Hepatocyte (in vitro differentiated cells): ENCODE results near the gene ACP5. TPM values are rescaled to one million over a fixed set of nuclear protein-coding genes. Genes with fewer than 3 reads are reported as not detected.

Experiments used
- DNase-seq: peaks from one replicate; pipeline ENCODE4 v3.0.0-alpha.2; 2016; ENCODE audit warnings: low spot score
- H2AFZ ChIP-seq: fragments of 200-600 bp; sonication (generic); 2 replicates; pipeline ENCODE4 v1.6.0; 2016; ENCODE audit warnings: antibody characterized with exemption, mild to moderate bottlenecking
- H3K27ac ChIP-seq: fragments of 200-600 bp; sonication (generic); 2 replicates; pipeline ENCODE4 v1.5.1; 2016; ENCODE audit warnings: mild to moderate bottlenecking
- H3K27me3 ChIP-seq: fragments of 200-600 bp; sonication (generic); 2 replicates; pipeline ENCODE4 v1.6.1; 2016
- H3K36me3 ChIP-seq: fragments of 200-600 bp; sonication (generic); replicated peaks from 2 replicates; pipeline ENCODE4 v1.5.1; 2016; ENCODE audit warnings: low read depth; ENCODE audit not compliant: insufficient read depth
- H3K4me1 ChIP-seq: fragments of 200-600 bp; sonication (generic); 2 replicates; pipeline ENCODE4 v1.5.1; 2016; ENCODE audit warnings: mild to moderate bottlenecking, moderate library complexity; ENCODE audit not compliant: insufficient read depth
- H3K4me2 ChIP-seq: fragments of 200-600 bp; sonication (generic); 2 replicates; pipeline ENCODE4 v1.6.0; 2016
- H3K4me3 ChIP-seq: fragments of 200-600 bp; sonication (generic); 2 replicates; pipeline ENCODE4 v1.5.1; 2016; ENCODE audit warnings: mild to moderate bottlenecking
- H3K79me2 ChIP-seq: fragments of 200-600 bp; sonication (generic); 2 replicates; pipeline ENCODE4 v1.6.0; 2017; ENCODE audit warnings: mild to moderate bottlenecking
- H3K9me2 ChIP-seq: fragments of 200-600 bp; sonication (generic); replicated peaks from 2 replicates; pipeline ENCODE4 v1.6.0; 2017; ENCODE audit warnings: mild to moderate bottlenecking; ENCODE audit not compliant: insufficient read depth
- H3K9me3 ChIP-seq: fragments of 200-600 bp; sonication (generic); 2 replicates; pipeline ENCODE4 v1.5.1; 2016; ENCODE audit warnings: low read depth, mild to moderate bottlenecking
- H4K20me1 ChIP-seq: fragments of 200-600 bp; sonication (generic); 2 replicates; pipeline ENCODE4 v1.6.0; 2016; ENCODE audit warnings: mild to moderate bottlenecking; ENCODE audit not compliant: insufficient read depth, poor library complexity, severe bottlenecking
- EZH2 ChIP-seq: fragments of 200-600 bp; sonication (generic); IDR thresholded peaks from 2 replicates; pipeline ENCODE4 v1.6.1; 2016; ENCODE audit warnings: antibody characterized with exemption, mild to moderate bottlenecking, borderline replicate concordance
- EZH2phosphoT487 ChIP-seq: fragments of 200-600 bp; sonication (generic); IDR thresholded peaks from one replicate; pipeline ENCODE4 v1.6.1; 2018; ENCODE audit warnings: antibody characterized with exemption, mild to moderate bottlenecking, low read depth, moderate library complexity; ENCODE audit not compliant: unreplicated experiment, severe bottlenecking
- WGBS: methylation state at CpG from one replicate; pipeline ENCODE4 v1.1.6; 2016; ENCODE audit warnings: low lambda C conversion rate; ENCODE audit errors: missing lambda C conversion rate; 5-methylcytosine and 5-hydroxymethylcytosine counted together
- polyA plus RNA-seq: library from polyadenylated mRNA; unstranded; fragments of >200 nt; fragmentation: Nextera tagmentation; extraction: Ambion mirVana; gene quantifications from 2 replicates; pipeline ENCODE4 v1.2.1, GENCODE V29; 2016
- total RNA-seq: library from RNA; depleted of rRNA; stranded (reverse); fragments of >200 nt; gene quantifications from 2 replicates; pipeline ENCODE4 v1.2.3, GENCODE V29; 2014
- TF ChIP-seq, protein P1 (sequence below): fragments of 200-600 bp; sonication (generic); IDR thresholded peaks from 2 replicates; pipeline ENCODE4 v1.5.1; 2016; ENCODE audit warnings: antibody characterized with exemption, mild to moderate bottlenecking; ENCODE audit not compliant: poor library complexity

ACP5 gene
- total and polyA plus RNA-seq, 2 experiments from 2014 or later = 7.2 to 18.1 TPM

GRCh38 chr19:11549386-11549953, 28.0 kb downstream of the ACP5 start:
- no peak overlapping the region for H3K27ac ChIP-seq
- DNase-seq = no peak
- WGBS = 93% methylated on average over 21 of the region's 24 CpGs

GRCh38 chr19:11547929-11548700, 29.3 kb downstream of the ACP5 start:
- H3K79me2 ChIP-seq = no peaks in the 10 kb centered on the region
- no peaks in the 10 kb centered on the region for H3K9me3 ChIP-seq
- no peak for DNase-seq
- TF ChIP-seq, protein P1, sequence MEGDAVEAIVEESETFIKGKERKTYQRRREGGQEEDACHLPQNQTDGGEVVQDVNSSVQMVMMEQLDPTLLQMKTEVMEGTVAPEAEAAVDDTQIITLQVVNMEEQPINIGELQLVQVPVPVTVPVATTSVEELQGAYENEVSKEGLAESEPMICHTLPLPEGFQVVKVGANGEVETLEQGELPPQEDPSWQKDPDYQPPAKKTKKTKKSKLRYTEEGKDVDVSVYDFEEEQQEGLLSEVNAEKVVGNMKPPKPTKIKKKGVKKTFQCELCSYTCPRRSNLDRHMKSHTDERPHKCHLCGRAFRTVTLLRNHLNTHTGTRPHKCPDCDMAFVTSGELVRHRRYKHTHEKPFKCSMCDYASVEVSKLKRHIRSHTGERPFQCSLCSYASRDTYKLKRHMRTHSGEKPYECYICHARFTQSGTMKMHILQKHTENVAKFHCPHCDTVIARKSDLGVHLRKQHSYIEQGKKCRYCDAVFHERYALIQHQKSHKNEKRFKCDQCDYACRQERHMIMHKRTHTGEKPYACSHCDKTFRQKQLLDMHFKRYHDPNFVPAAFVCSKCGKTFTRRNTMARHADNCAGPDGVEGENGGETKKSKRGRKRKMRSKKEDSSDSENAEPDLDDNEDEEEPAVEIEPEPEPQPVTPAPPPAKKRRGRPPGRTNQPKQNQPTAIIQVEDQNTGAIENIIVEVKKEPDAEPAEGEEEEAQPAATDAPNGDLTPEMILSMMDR = no peak
- TF ChIP-seq EZH2 (no peak), EZH2phosphoT487 (no peak)
- H3K27ac ChIP-seq = no peak overlapping the region
- 93% methylated on average over 14 of the region's 14 CpGs for WGBS
- no peak overlapping the region for H3K4me2 ChIP-seq
- no peak overlapping the region for H3K4me3 ChIP-seq
- no peaks in the 10 kb centered on the region for H3K27me3 ChIP-seq
- H2AFZ ChIP-seq = no peak overlapping the region
- no peaks in the 10 kb centered on the region for H4K20me1 ChIP-seq
- H3K4me1 ChIP-seq = no peaks in the 10 kb centered on the region
- H3K9me2 ChIP-seq = no peaks in the 10 kb centered on the region
- no peaks in the 10 kb centered on the region for H3K36me3 ChIP-seq

More at GRCh38 chr19:11549386-11549953, 28.0 kb downstream of the ACP5 start:
- Histone ChIP-seq H3K4me2 (no peak overlapping the region), H3K9me3 (no peaks in the 10 kb centered on the region), H4K20me1 (no peaks in the 10 kb centered on the region), H3K9me2 (no peaks in the 10 kb centered on the region), H3K36me3 (no peaks in the 10 kb centered on the region), H2AFZ (no peak overlapping the region), H3K79me2 (no peaks in the 10 kb centered on the region), H3K27me3 (no peaks in the 10 kb centered on the region), H3K4me3 (no peak overlapping the region), H3K4me1 (no peaks in the 10 kb centered on the region)
- no peak for TF ChIP-seq EZH2
- no peak for TF ChIP-seq EZH2phosphoT487
- TF ChIP-seq, protein P1 = no peak

- H3K4me2 ChIP-seq = no peak overlapping the region
- H3K27me3 ChIP-seq = no peaks in the 10 kb centered on the region
- peaks cover 13% of the 10 kb centered on the region for H3K4me1 ChIP-seq
- no peaks in the 10 kb centered on the region for H3K79me2 ChIP-seq
- 84% methylated on average over 3 of the region's 3 CpGs for WGBS
- no peak overlapping the region for H3K4me3 ChIP-seq
- H3K9me2 ChIP-seq = no peaks in the 10 kb centered on the region
- TF ChIP-seq, protein P1 = no peak
- TF ChIP-seq EZH2 (no peak), EZH2phosphoT487 (no peak)
- H3K27ac ChIP-seq = no peak overlapping the region
- DNase-seq = no peak
- no peak overlapping the region for H2AFZ ChIP-seq
- H3K36me3 ChIP-seq = no peaks in the 10 kb centered on the region
- no peaks in the 10 kb centered on the region for H3K9me3 ChIP-seq
- H4K20me1 ChIP-seq = no peaks in the 10 kb centered on the region
These were observed 36.2 kb downstream of the ACP5 start for GRCh38 chr19:11541238-11541637.
